ENCODE data around the gene DSC1. TPM values are rescaled to one million over a fixed set of nuclear protein-coding genes. Genes with fewer than 3 reads are reported as not detected.

Gene DSC1
- polyA plus RNA-seq, 1 of the 3 experiments (the other 2 are of a cell fraction), result not detected

GRCh38 chr18:31103423-31103822, 59.2 kb downstream of the DSC1 start:
- no peaks in the 10 kb centered on the region for H4K20me1 ChIP-seq (ENCODE audit: insufficient read depth)
- H3K4me2 ChIP-seq, result no peak overlapping the region
- DNase-seq, result no peak
- no peak overlapping the region for H3K27ac ChIP-seq (ENCODE audit: low read depth in 2 of 2, low read length in 1 of 2)
- H3F3A ChIP-seq (replicated peaks; ENCODE audit: insufficient read depth), result no peaks in the 10 kb centered on the region
- no peaks in the 10 kb centered on the region for H3K9me3 ChIP-seq
- H3K36me3 ChIP-seq (replicated peaks in 1 of 2; ENCODE audit: control insufficient read depth in 1 of 2, insufficient read depth in 2 of 2, low read length in 1 of 2), result no peaks in the 10 kb centered on the region
- no peak for TF ChIP-seq GATA2 (CRISPR knock-in tag; IDR thresholded peaks at IDR 0.05)
- TF ChIP-seq CHD2 (IDR thresholded peaks at IDR 0.05; ENCODE audit: low read length, partially characterized antibody), result no peak
- TF ChIP-seq, protein P1, sequence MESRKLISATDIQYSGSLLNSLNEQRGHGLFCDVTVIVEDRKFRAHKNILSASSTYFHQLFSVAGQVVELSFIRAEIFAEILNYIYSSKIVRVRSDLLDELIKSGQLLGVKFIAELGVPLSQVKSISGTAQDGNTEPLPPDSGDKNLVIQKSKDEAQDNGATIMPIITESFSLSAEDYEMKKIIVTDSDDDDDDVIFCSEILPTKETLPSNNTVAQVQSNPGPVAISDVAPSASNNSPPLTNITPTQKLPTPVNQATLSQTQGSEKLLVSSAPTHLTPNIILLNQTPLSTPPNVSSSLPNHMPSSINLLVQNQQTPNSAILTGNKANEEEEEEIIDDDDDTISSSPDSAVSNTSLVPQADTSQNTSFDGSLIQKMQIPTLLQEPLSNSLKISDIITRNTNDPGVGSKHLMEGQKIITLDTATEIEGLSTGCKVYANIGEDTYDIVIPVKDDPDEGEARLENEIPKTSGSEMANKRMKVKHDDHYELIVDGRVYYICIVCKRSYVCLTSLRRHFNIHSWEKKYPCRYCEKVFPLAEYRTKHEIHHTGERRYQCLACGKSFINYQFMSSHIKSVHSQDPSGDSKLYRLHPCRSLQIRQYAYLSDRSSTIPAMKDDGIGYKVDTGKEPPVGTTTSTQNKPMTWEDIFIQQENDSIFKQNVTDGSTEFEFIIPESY (IDR thresholded peaks at IDR 0.05; ENCODE audit: borderline replicate concordance, low read depth), result no peak
- no peak for TF ChIP-seq RXRA (IDR thresholded peaks at IDR 0.05; ENCODE audit: borderline replicate concordance, low read depth)
- no peak for TF ChIP-seq EP300 (IDR thresholded peaks at IDR 0.05; ENCODE audit: borderline replicate concordance in 1 of 2, low read depth in 1 of 2, low read length in 1 of 2)
- TF ChIP-seq, protein P2, sequence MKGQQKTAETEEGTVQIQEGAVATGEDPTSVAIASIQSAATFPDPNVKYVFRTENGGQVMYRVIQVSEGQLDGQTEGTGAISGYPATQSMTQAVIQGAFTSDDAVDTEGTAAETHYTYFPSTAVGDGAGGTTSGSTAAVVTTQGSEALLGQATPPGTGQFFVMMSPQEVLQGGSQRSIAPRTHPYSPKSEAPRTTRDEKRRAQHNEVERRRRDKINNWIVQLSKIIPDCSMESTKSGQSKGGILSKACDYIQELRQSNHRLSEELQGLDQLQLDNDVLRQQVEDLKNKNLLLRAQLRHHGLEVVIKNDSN (IDR thresholded peaks at IDR 0.05; ENCODE audit: borderline replicate concordance, low read depth), result no peak
- WGBS (ENCODE audit: low lambda C conversion rate), result 12% methylated on average over 3 of the region's 3 CpGs
- POLR2A ChIA-PET, result no interaction called here
- H3K4me1 ChIP-seq (ENCODE audit: control insufficient read depth in 1 of 2, insufficient read depth in 2 of 2, low read depth in 1 of 2, low read length in 1 of 2), result no peaks in the 10 kb centered on the region
- no peak overlapping the region for H3K4me3 ChIP-seq (ENCODE audit: low read depth in 2 of 2, low read length in 1 of 2)
- no peaks in the 10 kb centered on the region for H3K9me2 ChIP-seq
- H3K79me2 ChIP-seq (ENCODE audit: insufficient read depth), result no peaks in the 10 kb centered on the region
- no peak overlapping the region for H3K9ac ChIP-seq
- H2AFZ ChIP-seq (ENCODE audit: low read depth), result no peak overlapping the region
- H3K27me3 ChIP-seq (ENCODE audit: insufficient read depth), result peaks cover 21% of the 10 kb centered on the region; the same call in 1 of the 2 replicates
- CTCF ChIA-PET, result interaction anchor here (0.9 to 1.4 kb wide), 2 partner anchors 10 to 12 kb away, joined by 3 read pairs; no protein-coding TSS in a partner anchor

- CTCF ChIA-PET, result interaction anchor here (0.9 to 1.4 kb wide), 2 partner anchors 10 to 13 kb away, joined by 3 read pairs; no protein-coding TSS in a partner anchor
Observed at GRCh38 chr18:31102941-31103340, 59.7 kb downstream of the DSC1 start.

More at GRCh38 chr18:31102941-31103340, 59.7 kb downstream of the DSC1 start:
- H3K9ac ChIP-seq, result no peak overlapping the region
- no peak overlapping the region for H3K27ac ChIP-seq (ENCODE audit: low read depth in 2 of 2, low read length in 1 of 2)
- no peaks in the 10 kb centered on the region for H3K36me3 ChIP-seq (replicated peaks in 1 of 2; ENCODE audit: control insufficient read depth in 1 of 2, insufficient read depth in 2 of 2, low read length in 1 of 2)
- POLR2A ChIA-PET, result no interaction called here
- H2AFZ ChIP-seq (ENCODE audit: low read depth), result no peak overlapping the region
- 8% methylated on average over 2 of the region's 2 CpGs for WGBS (ENCODE audit: low lambda C conversion rate)
- H3K4me2 ChIP-seq, result no peak overlapping the region
- H3K9me2 ChIP-seq, result no peaks in the 10 kb centered on the region
- peaks cover 21% of the 10 kb centered on the region; the same call in 1 of the 2 replicates for H3K27me3 ChIP-seq (ENCODE audit: insufficient read depth)
- H3K4me1 ChIP-seq (ENCODE audit: control insufficient read depth in 1 of 2, insufficient read depth in 2 of 2, low read depth in 1 of 2, low read length in 1 of 2), result no peaks in the 10 kb centered on the region
- no peaks in the 10 kb centered on the region for H4K20me1 ChIP-seq (ENCODE audit: insufficient read depth)
- no peak overlapping the region for H3K4me3 ChIP-seq (ENCODE audit: low read depth in 2 of 2, low read length in 1 of 2)
- H3K9me3 ChIP-seq, result no peaks in the 10 kb centered on the region
- no peaks in the 10 kb centered on the region for H3F3A ChIP-seq (replicated peaks; ENCODE audit: insufficient read depth)
- TF ChIP-seq GATA2 (CRISPR knock-in tag; IDR thresholded peaks at IDR 0.05), result no peak
- TF ChIP-seq JUND (IDR thresholded peaks at IDR 0.05), result no peak
- no peak for TF ChIP-seq TAF1 (IDR thresholded peaks at IDR 0.05; ENCODE audit: borderline replicate concordance, low read depth, low read length)
- TF ChIP-seq EZH2phosphoT487 (IDR thresholded peaks at IDR 0.05; ENCODE audit: borderline replicate concordance, low read depth), result no peak
- TF ChIP-seq ELF1 (IDR thresholded peaks at IDR 0.05), result no peak
- no peak for TF ChIP-seq YY1 (IDR thresholded peaks at IDR 0.05; ENCODE audit: low read depth)
- no peak for TF ChIP-seq TEAD4 (IDR thresholded peaks at IDR 0.05; ENCODE audit: borderline replicate concordance, insufficient read depth)
- no peaks in the 10 kb centered on the region for H3K79me2 ChIP-seq (ENCODE audit: insufficient read depth)
- DNase-seq, result no peak
